Liver (tissue), 9 donors: ENCODE data around the gene UBA6. TPM values are rescaled to one million over a fixed set of nuclear protein-coding genes. Genes with fewer than 3 reads are reported as not detected.

Source experiments
- DNase-seq: peaks from one replicate; pipeline ENCODE4 v3.0.0-alpha.2; 2017; ENCODE audit warnings: low spot score
- H3K27ac ChIP-seq, 2 donors: one replicate each; pipeline ENCODE4 v1.7.0; 2013; ENCODE audit warnings: inconsistent platforms in 2 of 2, low read length in 2 of 2, control low read depth in 1 of 2, low read depth in 1 of 2, mild to moderate bottlenecking in 1 of 2
- H3K27me3 ChIP-seq, 4 donors: one replicate each; pipeline versions ENCODE4 v1.6.1 to v1.7.0; 2013; ENCODE audit warnings: low read length in 3 of 4, inconsistent platforms in 1 of 4, mild to moderate bottlenecking in 1 of 4, moderate library complexity in 1 of 4; ENCODE audit not compliant: control insufficient read depth in 4 of 4, insufficient read depth in 4 of 4
- H3K36me3 ChIP-seq, 4 donors: one replicate each; pipeline versions ENCODE4 v1.6.1 to v1.7.0; 2013; ENCODE audit warnings: low read length in 3 of 4, mild to moderate bottlenecking in 3 of 4, low read depth in 1 of 4, moderate library complexity in 1 of 4; ENCODE audit not compliant: control insufficient read depth in 4 of 4, insufficient read depth in 3 of 4
- H3K4me1 ChIP-seq, 4 donors: one replicate each; pipeline versions ENCODE4 v1.6.1 to v1.7.0; 2013; ENCODE audit warnings: low read length in 3 of 4, mild to moderate bottlenecking in 3 of 4, moderate library complexity in 1 of 4; ENCODE audit not compliant: control insufficient read depth in 4 of 4, insufficient read depth in 4 of 4
- H3K4me3 ChIP-seq, 3 donors: one replicate each; pipeline versions ENCODE4 v1.6.1 to v1.7.0; 2013; ENCODE audit warnings: low read length in 3 of 3, control low read depth in 1 of 3, low read depth in 1 of 3, mild to moderate bottlenecking in 1 of 3
- H3K9ac ChIP-seq, 2 donors: one replicate each; pipeline ENCODE4 v1.7.0; 2013; ENCODE audit warnings: low read length in 2 of 2, mild to moderate bottlenecking in 2 of 2, moderate library complexity in 2 of 2, control low read depth in 1 of 2, low read depth in 1 of 2
- H3K9me3 ChIP-seq, 4 donors: one replicate each; pipeline versions ENCODE4 v1.6.1 to v1.7.0; 2013; ENCODE audit warnings: low read length in 3 of 4; ENCODE audit not compliant: control insufficient read depth in 4 of 4
- ATF3 ChIP-seq: IDR thresholded peaks from 2 replicates; pipeline ENCODE4 v1.6.1; 2016; ENCODE audit warnings: antibody characterized with exemption
- CTCF ChIP-seq: fragments of 150-350 bp; IDR thresholded peaks from 2 replicates; pipeline ENCODE4 v1.5.1; 2017; ENCODE audit warnings: improper control_type of control experiment, low read depth, low read length; ENCODE audit not compliant: missing input control
- EGR1 ChIP-seq, 2 donors: IDR thresholded peaks; 2 replicates each; pipeline ENCODE4 v1.6.1; 2016 to 2018; ENCODE audit warnings: antibody characterized with exemption in 2 of 2, low read depth in 2 of 2
- FOXA1 ChIP-seq: IDR thresholded peaks from 2 replicates; pipeline ENCODE4 v1.6.1; 2016; ENCODE audit warnings: antibody characterized with exemption
- FOXA2 ChIP-seq: IDR thresholded peaks from 2 replicates; pipeline ENCODE4 v1.6.1; 2016; ENCODE audit warnings: antibody characterized with exemption
- GABPA ChIP-seq, 2 donors: IDR thresholded peaks in 1 of 2; conservative IDR thresholded peaks in 1 of 2; 2 replicates each; pipeline ENCODE4 v1.6.1; 2016; ENCODE audit warnings: antibody characterized with exemption in 2 of 2, mild to moderate bottlenecking in 1 of 2, moderate library complexity in 1 of 2
- HNF4A ChIP-seq, 2 donors: conservative IDR thresholded peaks; 2 replicates each; pipeline ENCODE4 v1.6.1; 2016; ENCODE audit warnings: antibody characterized with exemption in 2 of 2, mild to moderate bottlenecking in 2 of 2
- HNF4G ChIP-seq: IDR thresholded peaks from 2 replicates; pipeline ENCODE4 v1.6.1; 2016; ENCODE audit warnings: antibody characterized with exemption
- JUND ChIP-seq, 2 donors: IDR thresholded peaks; 2 replicates each; pipeline ENCODE4 v1.6.1; 2016; ENCODE audit warnings: antibody characterized with exemption in 2 of 2
- MAX ChIP-seq: IDR thresholded peaks from 2 replicates; pipeline ENCODE4 v1.6.1; 2016; ENCODE audit warnings: antibody characterized with exemption
- NR2F2 ChIP-seq: IDR thresholded peaks from 2 replicates; pipeline ENCODE4 v1.6.1; 2016; ENCODE audit warnings: antibody characterized with exemption
- RAD21 ChIP-seq, 2 donors: IDR thresholded peaks; 2 replicates each; pipeline ENCODE4 v1.6.1; 2016; ENCODE audit warnings: antibody characterized with exemption in 2 of 2, mild to moderate bottlenecking in 2 of 2
- RXRA ChIP-seq, 2 donors: IDR thresholded peaks; 2 replicates each; pipeline ENCODE4 v1.6.1; 2017 to 2018; ENCODE audit warnings: antibody characterized with exemption in 2 of 2, mild to moderate bottlenecking in 1 of 2
- SP1 ChIP-seq: IDR thresholded peaks from 2 replicates; pipeline ENCODE4 v1.6.1; 2018; ENCODE audit warnings: antibody characterized with exemption, mild to moderate bottlenecking
- TAF1 ChIP-seq: conservative IDR thresholded peaks from 2 replicates; pipeline ENCODE4 v1.6.1; 2016; ENCODE audit warnings: antibody characterized with exemption, mild to moderate bottlenecking
- YY1 ChIP-seq: IDR thresholded peaks from 2 replicates; pipeline ENCODE4 v1.6.1; 2016; ENCODE audit warnings: antibody characterized with exemption, mild to moderate bottlenecking
- ZBTB33 ChIP-seq: IDR thresholded peaks from 2 replicates; pipeline ENCODE4 v1.6.1; 2016; ENCODE audit warnings: antibody characterized with exemption
- WGBS: extraction: QIAGEN DNeasy Blood & Tissue Kit; methylation state at CpG from one replicate; pipeline ENCODE4 v1.1.7; 2013; 5-methylcytosine and 5-hydroxymethylcytosine counted together
- polyA plus RNA-seq, 2 donors: library from polyadenylated mRNA; stranded (reverse) in 1 of 2; unstranded in 1 of 2; fragments of 200-250 nt in 1 of 2; fragments of >200 nt in 1 of 2; fragmentation: Nextera tagmentation in 1 of 2; extraction: Ambion mirVana in 1 of 2; gene quantifications; one replicate each; pipeline versions ENCODE4 v1.2.1 to v1.2.3, GENCODE V29; 2013 to 2015
- total RNA-seq, 2 donors: library from RNA; depleted of rRNA; stranded (reverse); fragments of >200 nt; gene quantifications; one replicate each; pipeline ENCODE4 v1.2.3, GENCODE V29; 2014
- donor health status: healthy.
- donor health status: healthy.
- donor health status: healthy.
- donor health status: healthy.
- donor health status: healthy.

The UBA6 gene
- total and polyA plus RNA-seq, 4 donors: 8.4 to 122 (median 13.7) TPM

GRCh38 chr4:67727124-67727850 lies 26.3 kb upstream of the UBA6 start:
- Histone ChIP-seq H3K36me3 (peaks cover 0 to 7% (median 0%) of the 10 kb centered on the region in 4 donors), H3K27me3 (no peaks in the 10 kb centered on the region), H3K4me1 (peaks cover 0 to 6% (median 3%) of the 10 kb centered on the region in 4 donors), H3K4me3 (no peak overlapping the region), H3K9ac (no peak overlapping the region), H3K27ac (no peak overlapping the region), H3K9me3 (peaks cover 0 to 3% (median 0%) of the 10 kb centered on the region in 4 donors)
- no peak for DNase-seq
- WGBS: 76% methylated on average over 4 of the region's 4 CpGs
- no peak for TF ChIP-seq ZBTB33
- no peak for TF ChIP-seq ATF3
- no peak for TF ChIP-seq RAD21 (IDR thresholded peaks at IDR 0.05)
- TF ChIP-seq GABPA (IDR thresholded peaks at IDR 0.05 in 1 of 2, conservative IDR thresholded peaks at IDR 0.05 in 1 of 2): no peak
- TF ChIP-seq TAF1: no peak
- no peak for TF ChIP-seq RXRA (IDR thresholded peaks at IDR 0.05)
- no peak for TF ChIP-seq SP1
- no peak for TF ChIP-seq FOXA2
- TF ChIP-seq JUND (IDR thresholded peaks at IDR 0.05): no peak
- no peak for TF ChIP-seq HNF4G
- TF ChIP-seq FOXA1: no peak
- no peak for TF ChIP-seq MAX
- no peak for TF ChIP-seq YY1
- no peak for TF ChIP-seq NR2F2
- TF ChIP-seq CTCF: no peak
- TF ChIP-seq EGR1 (IDR thresholded peaks at IDR 0.05; ENCODE audit: low read depth in 2 of 2): no peak

- Histone ChIP-seq H3K9ac (no peak overlapping the region), H3K36me3 (peaks cover 0 to 14% (median 3%) of the 10 kb centered on the region in 4 donors), H3K27ac (no peak overlapping the region), H3K4me3 (no peak overlapping the region), H3K9me3 (peaks cover 0 to 3% (median 0%) of the 10 kb centered on the region in 4 donors), H3K27me3 (no peaks in the 10 kb centered on the region), H3K4me1 (peaks cover 0 to 6% (median 3%) of the 10 kb centered on the region in 4 donors)
- 88% methylated on average over 4 of the region's 4 CpGs for WGBS
- DNase-seq: no peak
- TF ChIP-seq HNF4G: no peak
- TF ChIP-seq FOXA1: no peak
- TF ChIP-seq ATF3: no peak
- no peak for TF ChIP-seq EGR1 (IDR thresholded peaks at IDR 0.05; ENCODE audit: low read depth in 2 of 2)
- TF ChIP-seq YY1: no peak
- TF ChIP-seq TAF1: no peak
- no peak for TF ChIP-seq HNF4A (conservative IDR thresholded peaks at IDR 0.05)
- TF ChIP-seq GABPA (IDR thresholded peaks at IDR 0.05 in 1 of 2, conservative IDR thresholded peaks at IDR 0.05 in 1 of 2): no peak
- TF ChIP-seq ZBTB33: no peak
- TF ChIP-seq MAX: no peak
- TF ChIP-seq NR2F2: no peak
- no peak for TF ChIP-seq RXRA (IDR thresholded peaks at IDR 0.05)
- no peak for TF ChIP-seq JUND (IDR thresholded peaks at IDR 0.05)
- TF ChIP-seq CTCF: no peak
- TF ChIP-seq FOXA2: no peak
Measured at GRCh38 chr4:67725981-67726380, 25.0 kb upstream of the UBA6 start.
